WTC11 (cell line): ENCODE data around the gene C6.

Experiments used
- ARID4B ChIP-seq: sonication (generic); formaldehyde crosslinking; IDR thresholded peaks from 2 replicates; pipeline ENCODE4 v1.8.0; 2023; ENCODE audit warnings: missing genetic modification reagents, mild to moderate bottlenecking, borderline replicate concordance
- CTCF ChIP-seq: fragments of 200-600 bp; IDR thresholded peaks from 2 replicates; pipeline ENCODE4 v1.8.0; 2022; ENCODE audit warnings: antibody characterized with exemption
- E2F1 ChIP-seq: sonication (generic); formaldehyde crosslinking; IDR thresholded peaks from 2 replicates; pipeline ENCODE4 v1.8.0; 2022; ENCODE audit warnings: mild to moderate bottlenecking, missing genetic modification reagents
- IRF1 ChIP-seq: sonication (generic); formaldehyde crosslinking; IDR thresholded peaks from 2 replicates; pipeline ENCODE4 v1.8.0; 2023; ENCODE audit warnings: missing genetic modification reagents
- MXD4 ChIP-seq: fragments of 250-450 bp; sonication (Bioruptor Pico); IDR thresholded peaks from 2 replicates; pipeline ENCODE4 v1.8.0; 2021; ENCODE audit warnings: mild to moderate bottlenecking, moderate library complexity, borderline replicate concordance
- MYBL2 ChIP-seq: sonication (generic); formaldehyde crosslinking; IDR thresholded peaks from 2 replicates; pipeline ENCODE4 v1.8.1; 2023; ENCODE audit warnings: mild to moderate bottlenecking, moderate library complexity, missing genetic modification reagents
- NR3C1 ChIP-seq: sonication (generic); formaldehyde crosslinking; conservative IDR thresholded peaks from 2 replicates; pipeline ENCODE4 v1.8.1; 2023; ENCODE audit warnings: low read depth, mild to moderate bottlenecking, missing genetic modification reagents
- TEAD1 ChIP-seq: sonication (generic); formaldehyde crosslinking; IDR thresholded peaks from 2 replicates; pipeline ENCODE4 v1.8.0; 2022; ENCODE audit warnings: mild to moderate bottlenecking, missing genetic modification reagents
- TP53 ChIP-seq: sonication (generic); formaldehyde crosslinking; IDR thresholded peaks from 2 replicates; pipeline ENCODE4 v1.8.1; 2023; ENCODE audit warnings: mild to moderate bottlenecking, missing genetic modification reagents
- ZBTB43 ChIP-seq: sonication (generic); formaldehyde crosslinking; IDR thresholded peaks from 2 replicates; pipeline ENCODE4 v1.8.1; 2023; ENCODE audit warnings: mild to moderate bottlenecking, missing genetic modification reagents
- ZNF263 ChIP-seq: sonication (generic); formaldehyde crosslinking; IDR thresholded peaks from 2 replicates; pipeline ENCODE4 v1.8.1; 2022; ENCODE audit warnings: low read depth, mild to moderate bottlenecking, moderate library complexity, missing genetic modification reagents

GRCh38 chr5:41194339-41194738 is 19.0 kb downstream of the C6 start:
- TF ChIP-seq NR3C1 (CRISPR knock-in tag), result no peak
- TF ChIP-seq TP53 (CRISPR knock-in tag), result no peak
- TF ChIP-seq ARID4B (CRISPR knock-in tag), result no peak
- no peak for TF ChIP-seq CTCF
- no peak for TF ChIP-seq ZNF263 (CRISPR knock-in tag)
- no peak for TF ChIP-seq IRF1 (CRISPR knock-in tag)
- TF ChIP-seq MYBL2 (CRISPR knock-in tag), result no peak
- no peak for TF ChIP-seq MXD4
- TF ChIP-seq ZBTB43 (CRISPR knock-in tag), result no peak
- no peak for TF ChIP-seq TEAD1 (CRISPR knock-in tag)
- no peak for TF ChIP-seq E2F1
